GM10248 (cell line): Measurements from ENCODE around the gene NUDT9.
"Not testable (repeated sequence)": the region's sequence is repeated elsewhere in the genome, so short reads cannot be mapped to it uniquely, and the experiment has no call there.

Experiments
- CTCF ChIA-PET: fragments of 300-600 bp; sonication (Branson Sonifier 250); formaldehyde crosslinking; extraction: SDS; loops from one replicate; lab custom pipeline; 2021; ENCODE audit warnings: antibody characterized with exemption; lab: Yijun Ruan, JAX
- POLR2A ChIA-PET: fragments of 350-650 bp; sonication (Branson Sonifier 250); formaldehyde crosslinking; extraction: SDS; loops from one replicate; lab custom pipeline; 2020; ENCODE audit warnings: antibody characterized with exemption; lab: Yijun Ruan, JAX
- DNase-seq: peaks from one replicate; pipeline ENCODE4 v3.0.0; 2012; ENCODE audit errors: extremely low spot score
- TF ChIP-seq, protein P1 (sequence below): IDR thresholded peaks from 2 replicates; pipeline ENCODE4 v1.5.1; 2012; ENCODE audit warnings: mild to moderate bottlenecking, low read depth; ENCODE audit errors: extremely low read depth, missing control alignments, control extremely low read depth

NUDT9 gene

DNA sequence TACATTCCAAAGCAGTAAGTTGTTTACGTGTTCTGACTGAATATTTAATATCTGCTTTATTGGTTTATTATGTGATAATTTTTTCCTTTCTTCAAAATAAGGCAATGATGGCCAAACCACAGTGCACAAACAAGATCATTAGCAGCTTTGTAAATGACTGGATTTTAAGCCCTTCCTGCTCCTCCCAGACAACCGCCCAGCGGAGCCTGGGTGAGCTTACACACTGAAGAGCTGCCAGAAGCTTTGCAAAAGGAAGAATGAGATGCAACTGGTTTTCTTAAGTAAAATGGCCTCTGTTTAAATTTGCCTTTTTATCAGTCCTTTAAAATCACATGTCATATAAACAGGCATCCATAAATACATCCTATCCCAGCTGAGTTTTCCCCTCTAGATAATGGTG, 54.6 kb downstream of the NUDT9 start:
- POLR2A ChIA-PET, result no interaction called here
- TF ChIP-seq, protein P1, sequence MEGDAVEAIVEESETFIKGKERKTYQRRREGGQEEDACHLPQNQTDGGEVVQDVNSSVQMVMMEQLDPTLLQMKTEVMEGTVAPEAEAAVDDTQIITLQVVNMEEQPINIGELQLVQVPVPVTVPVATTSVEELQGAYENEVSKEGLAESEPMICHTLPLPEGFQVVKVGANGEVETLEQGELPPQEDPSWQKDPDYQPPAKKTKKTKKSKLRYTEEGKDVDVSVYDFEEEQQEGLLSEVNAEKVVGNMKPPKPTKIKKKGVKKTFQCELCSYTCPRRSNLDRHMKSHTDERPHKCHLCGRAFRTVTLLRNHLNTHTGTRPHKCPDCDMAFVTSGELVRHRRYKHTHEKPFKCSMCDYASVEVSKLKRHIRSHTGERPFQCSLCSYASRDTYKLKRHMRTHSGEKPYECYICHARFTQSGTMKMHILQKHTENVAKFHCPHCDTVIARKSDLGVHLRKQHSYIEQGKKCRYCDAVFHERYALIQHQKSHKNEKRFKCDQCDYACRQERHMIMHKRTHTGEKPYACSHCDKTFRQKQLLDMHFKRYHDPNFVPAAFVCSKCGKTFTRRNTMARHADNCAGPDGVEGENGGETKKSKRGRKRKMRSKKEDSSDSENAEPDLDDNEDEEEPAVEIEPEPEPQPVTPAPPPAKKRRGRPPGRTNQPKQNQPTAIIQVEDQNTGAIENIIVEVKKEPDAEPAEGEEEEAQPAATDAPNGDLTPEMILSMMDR, result no peak
- CTCF ChIA-PET, result interaction anchor here (0.9 to 1.5 kb wide), 4 partner anchors 9 to 123 kb away, joined by 3 to 6 read pairs (median 4); no protein-coding TSS in a partner anchor
- no peak for DNase-seq

GRCh38 chr4:87478732-87479250, 56.4 kb downstream of the NUDT9 start:
- TF ChIP-seq, protein P1, result no peak
- POLR2A ChIA-PET, result no interaction called here
- CTCF ChIA-PET, result no interaction called here
- no peak for DNase-seq

DNA sequence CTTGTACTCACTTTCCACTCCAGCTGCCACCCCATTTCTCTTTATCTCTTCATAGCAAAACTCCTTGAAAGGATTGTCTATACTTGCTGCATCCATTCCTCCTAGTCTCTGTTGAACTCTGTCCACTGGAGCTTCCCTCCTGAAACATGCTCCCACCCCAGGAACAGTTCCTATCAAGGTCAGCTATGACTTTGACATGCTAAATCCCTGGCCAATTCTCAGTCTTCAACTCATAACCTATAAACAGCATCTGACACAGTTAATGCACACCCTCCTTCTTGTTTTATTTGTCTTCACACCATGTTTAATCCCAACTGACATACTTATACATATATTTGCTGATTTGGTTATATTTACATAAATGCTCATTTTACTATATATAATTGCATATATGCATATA, 59.0 kb downstream of the NUDT9 start:
- TF ChIP-seq, protein P1, result no peak
- ChIA-PET POLR2A (no interaction called here), CTCF (interaction anchor here (1.1 to 2.5 kb wide), 4 partner anchors 9 to 246 kb away, joined by 3 to 10 read pairs (median 6); no protein-coding TSS in a partner anchor)
- no peak for DNase-seq

DNA sequence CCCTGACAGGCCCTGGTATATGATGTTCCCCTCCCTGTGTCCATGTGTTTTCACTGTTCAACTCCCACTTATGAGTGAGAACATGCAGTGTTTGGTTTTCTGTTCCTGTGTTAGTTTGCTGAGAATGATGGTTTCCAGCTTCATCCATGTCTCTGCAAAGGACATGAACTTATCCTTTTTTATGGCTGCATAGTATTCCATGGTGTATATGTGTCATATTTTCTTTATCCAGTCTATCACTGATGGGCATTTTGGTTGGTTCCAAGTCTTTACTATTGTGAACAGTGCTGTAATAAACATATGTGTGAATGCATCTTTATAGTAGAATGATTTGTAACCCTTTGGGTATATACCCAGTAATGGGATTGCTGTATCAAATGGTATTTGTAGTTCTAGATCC, 60.9 kb downstream of the NUDT9 start:
- CTCF ChIA-PET, result interaction anchor here (1.1 to 2.4 kb wide), 3 partner anchors 11 to 17 kb away, joined by 3 to 6 read pairs (median 4); no protein-coding TSS in a partner anchor
- DNase-seq, POLR2A ChIA-PET: not testable (repeated sequence)

DNA sequence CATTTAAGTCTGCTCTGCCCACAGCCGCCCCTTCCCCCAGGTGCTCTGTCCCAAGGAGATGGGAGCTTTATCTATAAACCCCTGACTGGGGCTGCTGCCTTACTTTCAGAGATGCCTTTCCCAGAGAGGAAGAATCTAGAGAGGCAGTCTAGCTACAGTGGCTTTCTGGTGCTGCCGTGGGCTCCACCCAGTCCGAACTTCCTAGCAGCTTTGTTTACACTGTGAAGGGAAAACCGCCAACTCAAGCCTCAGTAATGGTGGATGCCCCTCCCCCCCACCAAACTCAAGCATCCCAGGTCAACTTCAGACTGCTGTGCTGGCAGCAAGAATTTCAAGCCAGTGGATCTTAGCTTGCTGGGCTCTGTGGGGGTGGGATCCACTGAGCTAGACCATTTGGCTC, 66.3 kb downstream of the NUDT9 start:
- CTCF ChIA-PET, result interaction anchor here (1.0 to 1.2 kb wide), 4 partner anchors 10 to 27 kb away, joined by 3 read pairs; no protein-coding TSS in a partner anchor
- not testable (repeated sequence) for DNase-seq

GRCh38 chr4:87489678-87490077, 67.3 kb downstream of the NUDT9 start:
- POLR2A ChIA-PET, result no interaction called here
- CTCF ChIA-PET, result interaction anchor here (1.1 to 1.5 kb wide), 3 partner anchors 8 to 24 kb away, joined by 3 to 7 read pairs (median 5); no protein-coding TSS in a partner anchor
- TF ChIP-seq, protein P1, result no peak
- DNase-seq, result no peak

More for the DNA sequence above, 66.3 kb downstream of the NUDT9 start:
- POLR2A ChIA-PET, result not testable (repeated sequence)

DNA sequence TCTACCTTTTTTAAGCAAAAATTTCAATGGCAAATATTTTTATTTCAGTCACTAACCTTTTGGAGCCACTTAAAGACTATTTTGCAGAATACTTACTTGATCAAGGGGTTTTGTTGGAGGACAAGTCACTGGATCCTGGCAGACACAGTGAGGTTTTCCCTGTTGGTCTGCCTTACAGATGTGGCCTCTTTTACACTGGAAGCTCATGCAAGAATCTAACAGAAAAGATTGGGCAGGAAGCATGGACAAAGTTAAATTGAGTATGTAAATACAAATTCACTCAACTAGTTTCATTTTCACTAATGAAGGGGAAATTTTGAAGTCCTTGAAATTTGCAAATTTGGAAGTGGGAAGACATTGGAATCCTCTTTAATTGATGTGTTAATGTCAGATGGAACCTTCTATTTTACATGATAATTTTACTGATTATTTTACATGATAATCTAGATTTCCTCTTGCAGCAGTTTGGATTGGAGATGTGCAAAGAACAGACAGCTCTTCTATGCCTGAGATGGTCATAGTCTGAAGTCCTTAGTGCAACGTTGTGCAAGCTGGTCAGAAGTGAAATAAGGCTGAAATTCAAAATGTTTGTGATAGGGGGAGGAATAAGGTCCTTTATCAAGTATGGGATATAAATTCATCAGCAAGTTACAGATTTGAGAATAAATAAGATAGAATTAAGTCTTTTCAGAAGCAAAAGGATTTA, 68.4 kb downstream of the NUDT9 start:
- CTCF ChIA-PET, result interaction anchor here (0.9 to 1.5 kb wide), 3 partner anchors 7 to 10 kb away, joined by 3 to 7 read pairs (median 5); no protein-coding TSS in a partner anchor
- TF ChIP-seq, protein P1, result no peak
- DNase-seq, result no peak
- POLR2A ChIA-PET, result no interaction called here
